ENCODE data around the gene NFIA. TPM values are rescaled to one million over a fixed set of nuclear protein-coding genes. Genes with fewer than 3 reads are reported as not detected.

Gene NFIA
- total RNA-seq, 3 donors from 2014 or later = 2.7 to 6.9 (median 5.8) TPM

DNA sequence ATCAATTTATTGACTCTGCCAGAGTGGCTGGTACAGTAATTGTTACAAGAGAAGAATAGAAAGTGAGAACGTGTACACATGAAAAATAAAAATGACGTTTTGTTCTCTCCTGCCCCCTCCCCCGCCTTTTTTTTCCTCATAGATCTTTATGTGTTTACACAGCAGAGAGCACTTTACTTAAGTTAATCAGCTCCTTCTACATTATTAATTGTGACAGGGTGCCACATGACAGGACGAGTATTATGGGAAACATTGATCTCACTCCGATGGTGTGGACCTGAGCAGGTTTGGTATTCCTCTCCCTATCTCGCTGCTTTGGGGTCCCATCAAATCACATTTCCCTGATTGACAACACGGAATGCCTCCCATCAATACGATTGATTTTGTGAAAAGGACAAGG lies 356.9 kb downstream of the NFIA start:
- H3K36me3 Mint-ChIP-seq (ENCODE audit: insufficient read depth) = no peaks in the 10 kb centered on the region
- H3K4me3 Mint-ChIP-seq = no peak overlapping the region
- ATAC-seq (no peak), DNase-seq (no peak)
- no peaks in the 10 kb centered on the region for H3K9me3 Mint-ChIP-seq
- H3K4me1 Mint-ChIP-seq (ENCODE audit: low read depth) = no peaks in the 10 kb centered on the region
- H3K27me3 Mint-ChIP-seq (ENCODE audit: low read depth) = no peaks in the 10 kb centered on the region

DNA sequence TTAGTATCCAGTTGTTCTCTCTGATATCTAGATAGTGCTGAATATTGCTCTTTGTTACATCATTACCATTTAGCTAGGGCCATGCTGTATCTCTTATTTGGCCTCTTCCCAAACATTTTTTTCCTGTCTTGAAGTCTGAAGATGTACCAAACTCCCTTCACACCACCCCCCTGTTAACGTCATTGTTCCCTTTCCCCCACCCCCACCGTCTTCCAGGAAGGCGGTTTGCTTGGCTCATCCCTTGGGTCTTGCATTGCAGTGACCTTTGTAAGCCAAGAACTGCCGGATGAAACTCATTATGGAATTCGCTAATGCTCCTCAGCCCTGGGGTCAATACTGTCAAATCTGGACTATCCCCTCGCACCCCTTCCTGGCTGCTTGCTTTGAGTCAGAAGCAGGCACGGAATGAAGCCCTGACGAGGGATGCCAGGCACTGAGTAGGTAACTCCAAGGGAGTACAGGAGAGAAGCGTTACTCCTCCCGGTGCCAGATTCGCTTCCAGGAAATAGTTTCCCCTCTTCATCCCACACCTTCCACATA lies 359.4 kb downstream of the NFIA start:
- no peak overlapping the region for H3K4me3 Mint-ChIP-seq
- no peaks in the 10 kb centered on the region for H3K4me1 Mint-ChIP-seq (ENCODE audit: low read depth)
- H3K27me3 Mint-ChIP-seq (ENCODE audit: low read depth) = no peaks in the 10 kb centered on the region
- H3K36me3 Mint-ChIP-seq (ENCODE audit: insufficient read depth) = no peaks in the 10 kb centered on the region
- ATAC-seq (no peak), DNase-seq (no peak)
- H3K9me3 Mint-ChIP-seq = no peaks in the 10 kb centered on the region

DNA sequence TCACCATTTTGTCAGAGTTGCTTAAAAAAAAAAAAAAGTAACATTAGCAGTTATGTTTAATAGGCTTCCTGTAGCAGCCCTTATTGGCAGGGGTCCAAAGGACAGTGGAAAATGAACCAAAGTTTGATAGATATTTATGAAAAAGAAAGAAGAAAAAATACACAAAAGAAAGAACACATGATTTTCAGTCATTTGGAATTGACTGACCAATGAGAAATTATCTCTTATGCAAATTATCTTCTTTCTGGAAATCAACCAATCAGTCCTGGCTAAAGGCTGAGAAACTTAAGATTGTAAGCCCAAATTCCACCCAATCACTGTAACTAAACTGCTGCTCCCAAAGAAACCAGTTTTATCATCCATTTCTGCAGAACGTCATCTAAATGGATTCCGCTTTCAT lies 360.2 kb downstream of the NFIA start:
- DNase-seq (no peak), ATAC-seq (no peak)
- no peaks in the 10 kb centered on the region for H3K9me3 Mint-ChIP-seq
- H3K27me3 Mint-ChIP-seq (ENCODE audit: low read depth) = no peaks in the 10 kb centered on the region
- H3K4me1 Mint-ChIP-seq (ENCODE audit: low read depth) = no peaks in the 10 kb centered on the region
- H3K36me3 Mint-ChIP-seq (ENCODE audit: insufficient read depth) = no peaks in the 10 kb centered on the region
- no peak overlapping the region for H3K4me3 Mint-ChIP-seq

- no peaks in the 10 kb centered on the region for H3K36me3 Mint-ChIP-seq (ENCODE audit: insufficient read depth)
- DNase-seq (no peak), ATAC-seq (no peak)
- no peaks in the 10 kb centered on the region for H3K27me3 Mint-ChIP-seq (ENCODE audit: low read depth)
- H3K9me3 Mint-ChIP-seq = no peaks in the 10 kb centered on the region
- H3K4me3 Mint-ChIP-seq = no peak overlapping the region
- no peaks in the 10 kb centered on the region for H3K4me1 Mint-ChIP-seq (ENCODE audit: low read depth)
Observed at GRCh38 chr1:61444288-61444687, 361.9 kb downstream of the NFIA start.

DNA sequence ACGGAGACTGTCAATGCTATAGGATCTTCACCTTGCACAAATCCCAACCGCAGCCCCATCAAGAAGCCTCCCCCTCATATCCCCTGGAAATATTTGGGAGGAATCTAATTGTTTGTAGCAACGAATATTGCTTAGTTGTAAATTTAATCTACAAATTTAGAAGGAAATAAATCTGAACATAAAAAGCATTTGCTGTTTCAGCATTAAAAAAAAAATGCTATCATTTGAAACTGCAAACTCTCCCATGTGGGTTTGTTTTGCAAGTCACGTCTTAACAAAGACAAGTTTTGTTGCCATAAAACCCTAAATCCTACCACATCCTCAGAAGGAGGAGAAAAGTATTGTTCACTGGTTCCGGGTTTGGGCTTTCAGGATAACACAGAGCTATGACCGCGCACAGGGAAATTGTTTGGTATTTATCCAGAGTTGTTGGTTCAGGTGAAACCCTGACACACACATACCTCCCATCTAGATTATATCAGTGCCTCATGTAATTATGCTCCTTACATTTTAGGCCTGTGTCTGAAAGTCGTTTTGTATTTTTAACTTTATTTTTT lies 363.0 kb downstream of the NFIA start:
- no peaks in the 10 kb centered on the region for H3K27me3 Mint-ChIP-seq (ENCODE audit: low read depth)
- no peaks in the 10 kb centered on the region for H3K9me3 Mint-ChIP-seq
- DNase-seq (no peak), ATAC-seq (no peak)
- no peak overlapping the region for H3K4me3 Mint-ChIP-seq
- H3K4me1 Mint-ChIP-seq (ENCODE audit: low read depth) = no peaks in the 10 kb centered on the region
- no peaks in the 10 kb centered on the region for H3K36me3 Mint-ChIP-seq (ENCODE audit: insufficient read depth)

- Mint-ChIP-seq H3K9me3 (no peaks in the 10 kb centered on the region), H3K4me3 (no peak overlapping the region), H3K4me1 (ENCODE audit: low read depth) (no peaks in the 10 kb centered on the region), H3K36me3 (ENCODE audit: insufficient read depth) (no peaks in the 10 kb centered on the region), H3K27me3 (ENCODE audit: low read depth) (no peaks in the 10 kb centered on the region)
- ATAC-seq (no peak), DNase-seq (no peak)
Observed at GRCh38 chr1:61446531-61446991, 364.2 kb downstream of the NFIA start.

- H3K4me1 Mint-ChIP-seq (ENCODE audit: low read depth) = peaks cover 2% of the 10 kb centered on the region
- no peaks in the 10 kb centered on the region for H3K27me3 Mint-ChIP-seq (ENCODE audit: low read depth)
- no peak for ATAC-seq
- no peaks in the 10 kb centered on the region for H3K36me3 Mint-ChIP-seq (ENCODE audit: insufficient read depth)
- H3K4me3 Mint-ChIP-seq = no peak overlapping the region
- no peak for DNase-seq
- H3K9me3 Mint-ChIP-seq = no peaks in the 10 kb centered on the region
Observed at GRCh38 chr1:61447106-61447967, 365.0 kb downstream of the NFIA start.

DNA sequence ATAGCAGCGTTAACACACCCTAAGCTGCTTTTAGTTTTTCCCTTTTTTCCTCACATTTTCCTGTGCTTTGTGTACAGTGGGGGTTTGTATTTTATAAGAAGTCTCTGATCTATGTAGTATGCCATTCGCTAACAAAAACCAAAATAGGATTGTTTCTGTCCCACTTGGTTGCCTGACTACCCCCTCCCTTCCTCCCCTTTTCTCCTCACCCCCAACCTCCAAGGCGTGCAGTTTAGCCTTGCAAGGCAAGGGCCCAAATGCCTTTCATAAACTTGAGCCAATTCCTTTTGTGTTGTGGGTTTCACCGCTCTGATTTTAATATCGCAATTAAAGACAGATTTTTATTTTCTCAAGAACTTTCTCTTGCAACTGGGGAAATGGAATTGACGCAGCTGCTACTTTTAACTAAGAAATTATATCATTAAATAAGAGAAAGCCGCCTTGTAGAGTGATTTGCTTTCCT lies 365.6 kb downstream of the NFIA start:
- H3K4me3 Mint-ChIP-seq = no peak overlapping the region

DNA sequence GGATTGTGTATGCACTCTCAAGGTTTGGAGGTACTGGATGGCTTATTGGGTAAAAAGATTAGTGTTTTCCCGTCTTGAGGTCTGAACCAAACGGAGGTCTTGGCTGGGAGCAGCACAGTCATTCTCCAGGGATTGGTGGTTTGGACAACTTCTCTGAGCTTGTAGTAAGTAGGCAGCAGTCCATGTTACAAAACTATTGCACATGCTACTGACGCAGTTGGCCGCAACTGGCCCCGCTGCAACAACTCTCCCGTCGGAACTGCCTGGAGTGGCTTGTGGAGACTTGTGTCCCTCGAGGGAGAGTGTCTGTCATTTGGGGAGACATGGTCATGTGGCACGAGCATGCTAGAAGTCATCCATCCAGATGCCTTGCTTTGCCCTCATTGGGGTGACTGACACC lies 366.6 kb downstream of the NFIA start:
- DNase-seq (no peak), ATAC-seq (no peak)
- no peaks in the 10 kb centered on the region for H3K9me3 Mint-ChIP-seq
- peaks cover 9% of the 10 kb centered on the region for H3K4me1 Mint-ChIP-seq (ENCODE audit: low read depth)
- no peaks in the 10 kb centered on the region for H3K27me3 Mint-ChIP-seq (ENCODE audit: low read depth)
- H3K36me3 Mint-ChIP-seq (ENCODE audit: insufficient read depth) = no peaks in the 10 kb centered on the region
- no peak overlapping the region for H3K4me3 Mint-ChIP-seq

More for the DNA sequence above, 365.6 kb downstream of the NFIA start:
- no peaks in the 10 kb centered on the region for H3K9me3 Mint-ChIP-seq
- H3K4me1 Mint-ChIP-seq (ENCODE audit: low read depth) = peaks cover 4% of the 10 kb centered on the region
- H3K36me3 Mint-ChIP-seq (ENCODE audit: insufficient read depth) = no peaks in the 10 kb centered on the region
- ATAC-seq = no peak
- DNase-seq = no peak
- no peaks in the 10 kb centered on the region for H3K27me3 Mint-ChIP-seq (ENCODE audit: low read depth)

DNA sequence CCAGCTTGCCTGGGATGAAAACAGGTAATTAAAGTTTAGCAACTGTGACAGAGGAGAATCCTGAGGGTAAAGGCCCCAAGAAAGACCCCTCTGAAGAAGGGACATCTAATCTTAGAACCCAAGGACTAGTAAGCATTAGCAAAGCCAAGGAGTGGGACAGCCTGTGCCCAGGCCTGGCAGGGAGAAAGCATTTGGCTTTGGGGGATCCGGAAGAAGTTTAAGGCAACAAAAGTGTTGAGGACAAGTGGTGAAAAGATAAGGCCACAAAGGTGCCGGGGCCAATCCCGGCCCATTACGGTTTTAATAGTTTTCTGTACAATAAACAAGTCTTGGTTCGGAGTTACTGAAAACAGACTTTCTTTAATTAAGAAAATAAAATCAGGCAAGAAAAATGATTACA lies 367.0 kb downstream of the NFIA start:
- Mint-ChIP-seq H3K4me1 (ENCODE audit: low read depth) (peaks cover 9% of the 10 kb centered on the region), H3K9me3 (no peaks in the 10 kb centered on the region), H3K27me3 (ENCODE audit: low read depth) (no peaks in the 10 kb centered on the region), H3K4me3 (no peak overlapping the region), H3K36me3 (ENCODE audit: insufficient read depth) (no peaks in the 10 kb centered on the region)
- DNase-seq (no peak), ATAC-seq (no peak)

- Mint-ChIP-seq H3K9me3 (no peaks in the 10 kb centered on the region), H3K4me3 (no peak overlapping the region), H3K36me3 (ENCODE audit: insufficient read depth) (no peaks in the 10 kb centered on the region), H3K4me1 (ENCODE audit: low read depth) (peaks cover 9% of the 10 kb centered on the region), H3K27me3 (ENCODE audit: low read depth) (no peaks in the 10 kb centered on the region)
- ATAC-seq (no peak), DNase-seq (no peak)
Observed at GRCh38 chr1:61450454-61450853, 368.1 kb downstream of the NFIA start.

DNA sequence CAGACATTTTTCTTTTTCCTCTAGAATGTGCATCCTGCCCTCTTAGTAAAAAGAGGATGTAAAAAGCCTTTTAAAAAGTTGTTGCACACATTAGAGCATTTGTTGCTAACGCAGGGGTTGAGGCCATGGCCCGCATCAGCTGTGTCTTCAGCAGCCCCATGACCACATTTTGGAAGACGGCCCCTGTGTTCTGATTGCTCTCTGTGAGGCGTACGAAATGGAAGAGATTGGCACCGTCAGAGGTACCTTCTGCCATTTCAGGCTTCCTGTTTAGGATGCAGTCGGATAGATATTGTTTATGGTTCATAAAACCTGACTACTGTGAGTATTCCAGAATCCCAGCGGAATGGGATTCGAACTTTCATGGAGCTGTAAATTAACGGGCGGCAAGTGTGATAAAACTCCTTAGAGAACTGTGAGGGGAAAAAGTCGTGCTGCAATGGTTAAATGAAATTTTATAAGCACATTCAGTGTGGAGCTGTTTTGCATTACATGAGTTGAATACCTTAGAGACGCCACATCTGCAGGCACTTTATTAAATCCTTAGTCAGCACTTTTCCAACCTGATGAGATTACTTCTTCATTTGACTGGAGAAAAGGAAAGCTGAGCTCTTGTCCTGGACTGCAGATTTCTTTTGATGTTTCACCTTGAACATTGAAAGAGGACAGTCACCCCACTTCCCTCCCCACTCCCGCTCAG lies 368.7 kb downstream of the NFIA start:
- DNase-seq (no peak), ATAC-seq (no peak)
- Mint-ChIP-seq H3K27me3 (ENCODE audit: low read depth) (no peaks in the 10 kb centered on the region), H3K9me3 (no peaks in the 10 kb centered on the region), H3K4me3 (no peak overlapping the region), H3K36me3 (ENCODE audit: insufficient read depth) (no peaks in the 10 kb centered on the region), H3K4me1 (ENCODE audit: low read depth) (peaks cover 9% of the 10 kb centered on the region)

DNA sequence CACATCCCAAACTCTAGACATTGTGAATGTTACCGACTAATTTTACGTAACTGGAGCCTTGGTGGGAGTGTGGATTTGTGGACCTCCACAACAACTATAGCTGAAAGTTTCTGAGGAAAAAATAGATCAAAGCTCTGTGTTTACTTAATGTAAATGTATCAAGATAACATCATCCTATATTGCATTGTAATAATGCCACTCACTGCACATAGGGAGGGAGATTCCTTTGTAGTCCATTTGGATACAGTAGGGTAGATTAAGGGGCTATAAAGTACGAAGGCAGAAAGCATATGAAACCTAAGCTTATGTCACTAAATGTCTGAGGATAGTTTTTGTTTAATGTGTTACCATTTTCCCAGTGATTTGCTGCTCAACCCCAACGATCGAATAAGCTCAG lies 369.2 kb downstream of the NFIA start:
- DNase-seq (no peak), ATAC-seq (no peak)
- Mint-ChIP-seq H3K9me3 (no peaks in the 10 kb centered on the region), H3K36me3 (ENCODE audit: insufficient read depth) (no peaks in the 10 kb centered on the region), H3K4me3 (no peak overlapping the region), H3K4me1 (ENCODE audit: low read depth) (peaks cover 9% of the 10 kb centered on the region), H3K27me3 (ENCODE audit: low read depth) (no peaks in the 10 kb centered on the region)

DNA sequence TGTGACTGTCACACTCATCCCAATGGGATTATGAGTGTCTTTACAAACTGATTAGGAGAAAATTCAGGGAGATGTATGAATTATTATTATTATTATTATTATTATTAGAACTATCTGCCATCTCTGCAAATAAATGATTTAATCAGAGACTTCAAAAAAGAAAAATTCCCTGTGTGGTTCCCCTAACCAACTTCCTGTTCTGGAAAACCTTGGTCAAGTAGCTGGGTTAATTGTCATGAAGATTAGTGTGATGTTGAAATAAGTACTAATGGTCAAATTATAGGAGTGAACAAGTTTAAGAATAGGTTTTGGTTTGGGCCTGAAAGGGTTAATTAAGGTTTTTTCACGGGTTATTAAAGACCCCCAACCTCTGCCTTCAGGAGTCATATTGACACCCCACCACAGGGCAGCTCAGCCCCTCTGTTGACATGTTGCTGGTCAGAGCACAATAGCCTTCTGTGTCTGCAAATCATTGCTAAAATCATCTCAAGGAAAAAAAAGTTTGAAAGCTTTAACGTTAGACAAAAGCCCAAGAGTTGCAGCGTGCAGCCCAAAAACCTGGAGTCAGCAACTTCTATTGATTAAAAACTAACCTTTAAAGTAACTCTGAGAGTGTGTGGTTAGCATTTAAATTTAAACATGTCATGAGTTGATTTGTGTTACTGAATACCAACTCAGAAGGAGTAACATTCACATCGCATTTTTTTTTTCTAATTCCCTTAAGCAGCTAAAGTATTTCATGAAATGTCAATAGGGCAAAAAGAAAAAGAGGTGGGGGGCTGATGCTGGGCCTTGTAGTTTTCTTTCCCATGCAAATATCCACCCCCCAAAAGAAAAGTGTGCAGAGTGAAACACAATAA lies 370.0 kb downstream of the NFIA start:
- no peak for DNase-seq
- ATAC-seq = no peak
- no peak overlapping the region for H3K4me3 Mint-ChIP-seq
- H3K36me3 Mint-ChIP-seq (ENCODE audit: insufficient read depth) = no peaks in the 10 kb centered on the region
- H3K27me3 Mint-ChIP-seq (ENCODE audit: low read depth) = no peaks in the 10 kb centered on the region
- H3K9me3 Mint-ChIP-seq = no peaks in the 10 kb centered on the region
- peaks cover 9% of the 10 kb centered on the region for H3K4me1 Mint-ChIP-seq (ENCODE audit: low read depth)

All from activated T-cell treated with anti-CD3 and anti-CD28 coated beads, Interleukin-2, amount 50 U/mL, for 4 hours (primary cell).